Ascending aorta (tissue), 2 donors: ENCODE data around the gene STATH. TPM values are rescaled to one million over a fixed set of nuclear protein-coding genes. Genes with fewer than 3 reads are reported as not detected.
"Not testable (repeated sequence)": the region's sequence is repeated elsewhere in the genome, so short reads cannot be mapped to it uniquely, and the experiment has no call there.

Source experiments
- DNase-seq, 2 donors: peaks; one replicate each; pipeline ENCODE4 v3.0.0-alpha.2; 2019; ENCODE audit warnings: low spot score in 2 of 2
- H3K27ac ChIP-seq, 2 donors: fragments of 200-600 bp; sonication (generic); one replicate each; pipeline ENCODE4 v1.5.1; 2016 to 2017; ENCODE audit warnings: mild to moderate bottlenecking in 1 of 2
- H3K27me3 ChIP-seq: fragments of 200-600 bp; sonication (generic); one replicate; pipeline ENCODE4 v1.5.1; 2017
- H3K36me3 ChIP-seq, 2 donors: fragments of 200-600 bp; sonication (generic); one replicate each; pipeline ENCODE4 v1.5.1; 2016
- H3K4me1 ChIP-seq, 2 donors: fragments of 200-600 bp; sonication (generic); one replicate each; pipeline ENCODE4 v1.5.1; 2016 to 2017; ENCODE audit warnings: mild to moderate bottlenecking in 1 of 2
- H3K4me3 ChIP-seq, 2 donors: fragments of 200-600 bp; sonication (generic); one replicate each; pipeline ENCODE4 v1.5.1; 2016 to 2017; ENCODE audit warnings: mild to moderate bottlenecking in 1 of 2
- H3K9me3 ChIP-seq, 2 donors: fragments of 200-600 bp; sonication (generic); one replicate each; pipeline ENCODE4 v1.5.1; 2016
- intact Hi-C: fragments of 100-400 bp; cut with DNase I; formaldehyde crosslinking; loops from one replicate; pipeline ENCODE4 v1.15.1; 2023
- total RNA-seq: library from RNA; depleted of rRNA; stranded (reverse); fragments of >200 nt; gene quantifications from one replicate; pipeline ENCODE4 v1.1.0, GENCODE V29; 2016
- TF ChIP-seq, protein P1 (sequence below), 3 experiments: fragments of 200-600 bp in 2 of 3; fragments of 450-650 bp in 1 of 3; sonication (generic) in 2 of 3; IDR thresholded peaks; one replicate each; pipeline ENCODE4 v1.5.1; 2016 to 2019; ENCODE audit warnings: antibody characterized with exemption in 3 of 3, mild to moderate bottlenecking in 1 of 3, moderate library complexity in 1 of 3

STATH gene
- total RNA-seq, 1 donor from 2014 or later = not detected

DNA sequence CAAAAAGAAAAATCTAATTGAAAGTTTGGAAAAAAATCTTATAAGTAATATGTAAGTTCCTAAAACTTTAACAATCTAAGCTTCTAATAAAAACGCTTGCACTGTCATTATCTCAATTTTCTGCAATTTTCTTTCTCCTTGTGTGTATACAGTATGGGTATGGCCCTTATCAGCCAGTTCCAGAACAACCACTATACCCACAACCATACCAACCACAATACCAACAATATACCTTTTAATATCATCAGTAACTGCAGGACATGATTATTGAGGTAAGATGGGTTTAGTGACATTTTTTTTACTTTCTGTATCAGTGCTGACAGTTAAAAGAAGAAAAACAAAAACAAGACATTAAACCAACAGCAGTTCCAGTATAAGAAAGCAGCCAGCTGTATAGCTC lies 4.9 kb downstream of the STATH start:
- TF ChIP-seq, protein P1, sequence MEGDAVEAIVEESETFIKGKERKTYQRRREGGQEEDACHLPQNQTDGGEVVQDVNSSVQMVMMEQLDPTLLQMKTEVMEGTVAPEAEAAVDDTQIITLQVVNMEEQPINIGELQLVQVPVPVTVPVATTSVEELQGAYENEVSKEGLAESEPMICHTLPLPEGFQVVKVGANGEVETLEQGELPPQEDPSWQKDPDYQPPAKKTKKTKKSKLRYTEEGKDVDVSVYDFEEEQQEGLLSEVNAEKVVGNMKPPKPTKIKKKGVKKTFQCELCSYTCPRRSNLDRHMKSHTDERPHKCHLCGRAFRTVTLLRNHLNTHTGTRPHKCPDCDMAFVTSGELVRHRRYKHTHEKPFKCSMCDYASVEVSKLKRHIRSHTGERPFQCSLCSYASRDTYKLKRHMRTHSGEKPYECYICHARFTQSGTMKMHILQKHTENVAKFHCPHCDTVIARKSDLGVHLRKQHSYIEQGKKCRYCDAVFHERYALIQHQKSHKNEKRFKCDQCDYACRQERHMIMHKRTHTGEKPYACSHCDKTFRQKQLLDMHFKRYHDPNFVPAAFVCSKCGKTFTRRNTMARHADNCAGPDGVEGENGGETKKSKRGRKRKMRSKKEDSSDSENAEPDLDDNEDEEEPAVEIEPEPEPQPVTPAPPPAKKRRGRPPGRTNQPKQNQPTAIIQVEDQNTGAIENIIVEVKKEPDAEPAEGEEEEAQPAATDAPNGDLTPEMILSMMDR (IDR thresholded peaks at IDR 0.05) = no peak
- no peaks in the 10 kb centered on the region for H3K27me3 ChIP-seq
- DNase-seq = no peak
- H3K27ac ChIP-seq = no peak overlapping the region
- H3K36me3 ChIP-seq = no peaks in the 10 kb centered on the region
- H3K4me1 ChIP-seq = no peaks in the 10 kb centered on the region
- intact Hi-C loops = no loop called here
- H3K9me3 ChIP-seq = no peaks in the 10 kb centered on the region
- H3K4me3 ChIP-seq = no peak overlapping the region

DNA sequence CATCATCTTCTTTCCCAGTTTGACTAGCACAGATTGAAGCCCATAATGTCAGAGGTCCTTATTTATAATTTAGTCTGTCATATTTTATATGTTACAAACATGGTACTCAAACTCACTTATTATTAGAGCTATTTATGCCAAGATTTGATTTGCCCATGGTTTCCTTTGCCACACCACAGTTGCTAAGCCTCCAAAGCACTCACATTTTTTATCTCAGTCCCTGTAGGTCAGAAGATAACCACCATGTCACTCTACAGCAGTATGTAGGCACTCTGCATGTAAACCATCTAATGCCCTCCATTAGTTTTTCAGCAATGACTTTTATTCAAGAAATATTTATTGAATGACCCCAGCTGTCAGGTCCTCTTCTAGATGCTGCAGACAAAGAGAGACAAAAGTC lies 6.7 kb downstream of the STATH start:
- Histone ChIP-seq H3K9me3 (no peaks in the 10 kb centered on the region), H3K36me3 (no peaks in the 10 kb centered on the region), H3K4me1 (no peaks in the 10 kb centered on the region), H3K27ac (no peak overlapping the region), H3K27me3 (no peaks in the 10 kb centered on the region), H3K4me3 (no peak overlapping the region)
- intact Hi-C loops = no loop called here
- no peak for DNase-seq
- TF ChIP-seq, protein P1 (IDR thresholded peaks at IDR 0.05) = no peak

DNA sequence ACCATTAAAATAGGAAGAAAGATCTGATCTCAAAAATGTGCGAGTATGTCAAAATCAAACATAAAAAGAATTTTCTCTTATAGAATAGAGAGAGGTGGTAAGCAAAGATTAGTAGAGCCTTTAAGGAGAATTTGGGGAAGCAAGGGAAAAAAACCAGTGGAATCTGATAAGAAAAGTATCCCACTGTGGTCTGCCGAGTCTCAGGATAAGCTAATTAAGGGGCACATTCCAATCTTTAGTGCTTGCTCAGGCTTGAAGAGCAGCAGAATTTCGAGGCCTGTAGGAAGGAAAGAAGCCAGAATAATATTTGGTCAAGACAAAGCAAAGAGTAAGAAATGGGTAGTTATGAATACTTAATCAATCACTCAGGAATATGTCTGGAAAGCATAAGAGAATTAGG lies 13.0 kb downstream of the STATH start:
- no peak for DNase-seq
- Histone ChIP-seq H3K27ac (no peak overlapping the region), H3K9me3 (no peaks in the 10 kb centered on the region), H3K4me1 (no peaks in the 10 kb centered on the region), H3K27me3 (no peaks in the 10 kb centered on the region), H3K4me3 (no peak overlapping the region), H3K36me3 (no peaks in the 10 kb centered on the region)
- intact Hi-C loops = no loop called here
- TF ChIP-seq, protein P1 (IDR thresholded peaks at IDR 0.05) = no peak

DNA sequence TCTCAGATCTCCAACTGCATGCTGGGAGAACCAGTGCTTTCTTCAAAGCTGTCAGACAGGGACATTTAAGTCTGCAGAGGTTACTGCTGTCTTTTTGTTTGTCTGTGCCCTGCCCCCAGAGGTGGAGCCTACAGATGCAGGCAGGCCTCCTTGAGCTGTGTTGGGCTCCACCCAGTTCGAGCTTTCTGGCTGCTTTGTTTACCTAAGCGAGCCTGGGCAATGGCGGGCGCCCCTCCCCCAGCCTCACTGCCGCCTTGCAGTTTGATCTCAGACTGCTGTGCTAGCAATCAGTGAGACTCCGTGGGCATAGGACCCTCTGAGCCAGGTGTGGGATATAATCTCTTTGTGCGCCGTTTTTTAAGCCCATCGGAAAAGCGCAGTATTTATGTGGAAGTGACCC lies 23.2 kb downstream of the STATH start:
- intact Hi-C loops, H3K4me3 ChIP-seq, H3K27ac ChIP-seq, H3K9me3 ChIP-seq, H3K4me1 ChIP-seq, H3K27me3 ChIP-seq, DNase-seq, H3K36me3 ChIP-seq: not testable (repeated sequence)

DNA sequence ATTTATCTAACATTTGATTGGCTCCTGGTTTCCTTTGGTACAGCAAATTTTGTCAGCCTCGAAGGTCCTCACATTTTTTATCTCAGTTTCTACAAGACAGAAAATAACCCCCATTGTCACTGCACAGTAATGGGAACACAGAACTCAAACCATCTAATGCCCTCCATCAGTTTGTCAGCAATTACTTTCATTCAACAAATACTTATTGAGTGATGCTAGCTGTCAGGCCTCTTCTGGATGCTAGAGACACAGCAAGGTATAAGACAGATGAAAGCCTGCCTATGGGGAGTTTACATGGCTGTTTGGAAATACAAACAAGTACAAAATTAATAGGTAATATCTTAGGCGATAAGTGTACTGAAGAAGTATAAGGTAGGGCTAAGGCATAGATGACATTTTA lies 27.5 kb downstream of the STATH start:
- no peaks in the 10 kb centered on the region for H3K36me3 ChIP-seq

DNA sequence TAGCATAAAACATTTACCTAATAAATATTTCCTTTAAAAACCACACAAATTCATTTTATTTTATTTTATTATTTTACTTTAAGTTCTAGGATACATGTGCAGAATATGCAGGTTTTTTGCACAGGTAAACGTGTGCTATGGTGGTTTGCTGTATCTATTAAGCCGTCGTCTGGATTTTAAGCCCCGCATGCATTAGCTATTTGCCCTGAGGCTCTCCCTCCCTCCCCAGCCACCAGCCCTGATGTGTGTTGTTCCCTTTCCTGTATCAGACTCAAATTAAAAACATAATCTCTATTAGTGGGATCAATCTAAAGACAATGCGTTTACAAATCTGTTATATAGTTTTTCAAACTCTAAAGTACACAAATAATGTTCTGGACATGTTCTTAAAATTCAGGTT lies 31.2 kb downstream of the STATH start:
- intact Hi-C loops = no loop called here
- no peaks in the 10 kb centered on the region for H3K36me3 ChIP-seq
- H3K9me3 ChIP-seq = no peaks in the 10 kb centered on the region
- DNase-seq = no peak
- no peak overlapping the region for H3K4me3 ChIP-seq
- no peaks in the 10 kb centered on the region for H3K4me1 ChIP-seq
- H3K27me3 ChIP-seq = no peaks in the 10 kb centered on the region
- H3K27ac ChIP-seq = no peak overlapping the region
- TF ChIP-seq, protein P1 (IDR thresholded peaks at IDR 0.05) = no peak

More for the DNA sequence above, 27.5 kb downstream of the STATH start:
- intact Hi-C loops = no loop called here
- Histone ChIP-seq H3K4me1 (no peaks in the 10 kb centered on the region), H3K27ac (no peak overlapping the region), H3K27me3 (no peaks in the 10 kb centered on the region), H3K4me3 (no peak overlapping the region), H3K9me3 (no peaks in the 10 kb centered on the region)
- TF ChIP-seq, protein P1 (IDR thresholded peaks at IDR 0.05) = no peak
- no peak for DNase-seq

DNA sequence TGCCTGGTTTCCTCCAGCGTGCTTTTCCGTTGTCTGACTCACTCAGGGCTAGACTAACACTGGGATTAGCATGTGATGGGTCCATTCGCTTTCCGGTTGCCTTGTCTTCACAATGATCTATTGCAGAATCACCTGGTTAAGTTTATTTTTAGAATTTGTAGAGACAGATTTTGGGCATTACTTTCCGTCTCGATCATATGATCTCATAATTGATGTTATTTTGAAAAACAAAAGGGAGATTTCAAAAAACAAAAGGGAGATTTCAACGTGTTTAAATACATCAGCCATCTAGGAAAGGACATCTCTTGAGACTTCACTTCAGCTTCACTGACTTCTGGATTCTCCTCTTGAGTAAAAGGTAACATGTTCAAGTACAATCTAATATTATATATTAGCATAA lies 32.4 kb downstream of the STATH start, which contains the start of gene HTN3:
Gene HTN3 (plus strand): TSS at position 301 of the 400 bp plus-strand sequence. CDS start 2,282 bp downstream, outside the sequence.
- H3K27ac ChIP-seq, H3K36me3 ChIP-seq, intact Hi-C loops, DNase-seq, H3K4me1 ChIP-seq, H3K4me3 ChIP-seq, H3K9me3 ChIP-seq, H3K27me3 ChIP-seq: not testable (repeated sequence)

DNA sequence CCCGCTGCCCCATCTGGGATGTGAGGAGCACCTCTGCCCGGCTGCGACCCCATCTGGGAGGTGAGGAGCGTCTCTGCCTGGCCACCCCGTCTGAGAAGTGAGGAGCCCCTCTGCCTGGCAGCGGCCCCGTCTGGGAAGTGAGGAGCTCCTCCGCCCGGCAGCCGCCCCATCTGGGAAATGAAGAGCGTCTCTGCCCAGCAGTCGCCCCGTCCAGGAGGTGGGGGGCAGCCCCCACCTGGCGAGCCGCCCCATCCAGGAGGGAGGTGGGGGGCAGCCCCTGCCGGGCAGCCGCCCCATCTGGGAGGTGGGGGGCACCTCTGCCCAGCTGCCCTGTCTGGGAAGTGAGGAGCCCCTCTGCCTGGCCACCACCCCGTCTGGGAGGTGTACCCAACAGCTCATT lies 41.8 kb downstream of the STATH start:
- H3K4me3 ChIP-seq, H3K4me1 ChIP-seq, H3K27ac ChIP-seq, H3K36me3 ChIP-seq, H3K9me3 ChIP-seq, DNase-seq, H3K27me3 ChIP-seq, intact Hi-C loops: not testable (repeated sequence)

DNA sequence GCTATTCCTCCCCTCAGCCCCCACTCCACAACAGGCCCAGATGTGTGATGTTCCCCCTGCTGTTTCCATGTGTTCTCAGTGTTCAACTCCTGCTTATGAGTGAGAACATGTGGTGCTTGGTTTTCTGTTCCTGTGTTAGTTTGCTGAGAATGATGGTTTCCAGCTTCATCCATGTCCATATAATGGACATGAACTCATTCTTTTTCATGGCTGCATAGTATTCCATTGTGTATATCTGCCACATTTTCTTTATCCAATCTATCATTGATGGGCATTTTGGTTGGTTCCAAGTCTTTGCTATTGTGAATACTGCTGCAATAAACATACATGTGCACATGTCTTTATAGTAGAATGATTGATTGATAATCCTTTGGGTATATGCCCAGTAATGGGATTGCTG lies 44.2 kb downstream of the STATH start:
- intact Hi-C loops, H3K27me3 ChIP-seq, H3K27ac ChIP-seq, H3K4me3 ChIP-seq, H3K36me3 ChIP-seq, H3K4me1 ChIP-seq, H3K9me3 ChIP-seq, DNase-seq: not testable (repeated sequence)
